ENCODE measurements around the gene GLMN. TPM values are rescaled to one million over a fixed set of nuclear protein-coding genes. Genes with fewer than 3 reads are reported as not detected.
A peak's percentile ranks its signal among the peaks of the same experiment; 100 is the strongest.

Gene GLMN, protein sequence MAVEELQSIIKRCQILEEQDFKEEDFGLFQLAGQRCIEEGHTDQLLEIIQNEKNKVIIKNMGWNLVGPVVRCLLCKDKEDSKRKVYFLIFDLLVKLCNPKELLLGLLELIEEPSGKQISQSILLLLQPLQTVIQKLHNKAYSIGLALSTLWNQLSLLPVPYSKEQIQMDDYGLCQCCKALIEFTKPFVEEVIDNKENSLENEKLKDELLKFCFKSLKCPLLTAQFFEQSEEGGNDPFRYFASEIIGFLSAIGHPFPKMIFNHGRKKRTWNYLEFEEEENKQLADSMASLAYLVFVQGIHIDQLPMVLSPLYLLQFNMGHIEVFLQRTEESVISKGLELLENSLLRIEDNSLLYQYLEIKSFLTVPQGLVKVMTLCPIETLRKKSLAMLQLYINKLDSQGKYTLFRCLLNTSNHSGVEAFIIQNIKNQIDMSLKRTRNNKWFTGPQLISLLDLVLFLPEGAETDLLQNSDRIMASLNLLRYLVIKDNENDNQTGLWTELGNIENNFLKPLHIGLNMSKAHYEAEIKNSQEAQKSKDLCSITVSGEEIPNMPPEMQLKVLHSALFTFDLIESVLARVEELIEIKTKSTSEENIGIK
- total RNA-seq, result 4.3 and 5.8 TPM in 2 replicates

DNA sequence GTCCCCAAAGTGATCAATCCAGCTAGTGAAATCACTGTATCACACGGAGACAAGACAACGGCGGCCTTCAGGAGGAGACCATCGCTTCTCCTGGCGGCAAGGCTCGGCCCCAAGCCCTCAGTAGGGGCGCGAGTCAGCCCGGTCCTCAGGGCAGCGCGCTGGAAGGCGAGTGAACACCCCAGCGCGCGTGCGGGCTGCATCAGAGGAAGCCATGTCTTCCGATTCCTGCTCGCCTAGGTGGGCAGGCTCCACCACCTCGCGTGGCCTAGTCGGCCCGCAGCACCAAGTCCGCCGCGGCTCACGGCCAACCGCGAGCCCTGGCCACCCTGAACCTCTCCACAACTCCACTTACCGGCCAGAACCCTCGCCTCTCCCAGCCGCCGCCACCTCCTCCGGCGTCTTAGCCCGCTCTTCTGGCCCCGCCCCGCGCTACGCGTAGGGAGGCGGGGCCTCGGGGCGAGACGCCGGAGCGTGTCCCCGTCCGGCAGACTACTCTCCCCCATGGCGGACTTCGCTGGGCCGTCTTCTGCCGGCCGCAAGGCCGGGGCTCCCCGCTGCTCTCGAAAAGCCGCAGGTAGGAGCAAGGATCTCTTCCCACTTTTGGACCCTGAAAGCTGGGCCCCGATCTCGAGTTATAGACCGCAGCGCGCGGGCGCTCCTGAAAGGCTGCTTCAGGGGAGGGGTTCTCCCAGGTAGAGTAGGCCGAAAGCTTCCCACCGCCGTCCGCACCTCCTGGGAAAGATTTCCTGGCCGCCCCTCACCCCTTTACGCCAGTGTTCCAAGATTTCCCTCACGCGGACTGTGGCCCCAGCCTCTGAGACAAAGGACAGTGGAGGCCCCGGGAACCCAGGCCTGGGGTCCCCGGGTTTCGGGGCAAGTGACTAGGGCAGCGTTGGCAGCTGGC lies at the start of gene GLMN, which contains the start of gene RPAP2:
Gene GLMN, minus strand, starts transcription at position 415 of the 904 bp plus-strand sequence. CDS start 988 bp downstream, outside the sequence.
Gene RPAP2, plus strand, starts transcription at position 487 of the 904 bp plus-strand sequence. Its CDS starts 15 bp downstream, at position 502.
- no peaks in the 10 kb centered on the region for H3K36me3 ChIP-seq (ENCODE audit: control insufficient read depth, insufficient read depth, low read length)
- TF ChIP-seq, protein P1, sequence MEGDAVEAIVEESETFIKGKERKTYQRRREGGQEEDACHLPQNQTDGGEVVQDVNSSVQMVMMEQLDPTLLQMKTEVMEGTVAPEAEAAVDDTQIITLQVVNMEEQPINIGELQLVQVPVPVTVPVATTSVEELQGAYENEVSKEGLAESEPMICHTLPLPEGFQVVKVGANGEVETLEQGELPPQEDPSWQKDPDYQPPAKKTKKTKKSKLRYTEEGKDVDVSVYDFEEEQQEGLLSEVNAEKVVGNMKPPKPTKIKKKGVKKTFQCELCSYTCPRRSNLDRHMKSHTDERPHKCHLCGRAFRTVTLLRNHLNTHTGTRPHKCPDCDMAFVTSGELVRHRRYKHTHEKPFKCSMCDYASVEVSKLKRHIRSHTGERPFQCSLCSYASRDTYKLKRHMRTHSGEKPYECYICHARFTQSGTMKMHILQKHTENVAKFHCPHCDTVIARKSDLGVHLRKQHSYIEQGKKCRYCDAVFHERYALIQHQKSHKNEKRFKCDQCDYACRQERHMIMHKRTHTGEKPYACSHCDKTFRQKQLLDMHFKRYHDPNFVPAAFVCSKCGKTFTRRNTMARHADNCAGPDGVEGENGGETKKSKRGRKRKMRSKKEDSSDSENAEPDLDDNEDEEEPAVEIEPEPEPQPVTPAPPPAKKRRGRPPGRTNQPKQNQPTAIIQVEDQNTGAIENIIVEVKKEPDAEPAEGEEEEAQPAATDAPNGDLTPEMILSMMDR (IDR thresholded peaks at IDR 0.05; ENCODE audit: insufficient read depth, low read length, poor library complexity, severe bottlenecking), result no peak
- peak within 1 kb of the TSS; percentile 72 for H3K4me3 ChIP-seq (ENCODE audit: low read depth, low read length)
- DNase-seq (ENCODE audit: low read depth), result peak; percentile 53
- no peaks in the 10 kb centered on the region for H3K27me3 ChIP-seq (ENCODE audit: control insufficient read depth, insufficient read depth, low read length)

- H3K27me3 ChIP-seq (ENCODE audit: control insufficient read depth, insufficient read depth, low read length), result no peaks in the 10 kb centered on the region
- no peak for DNase-seq (ENCODE audit: low read depth)
- TF ChIP-seq, protein P1 (IDR thresholded peaks at IDR 0.05; ENCODE audit: insufficient read depth, low read length, poor library complexity, severe bottlenecking), result no peak
- no peak overlapping the region for H3K4me3 ChIP-seq (ENCODE audit: low read depth, low read length)
- no peaks in the 10 kb centered on the region for H3K36me3 ChIP-seq (ENCODE audit: control insufficient read depth, insufficient read depth, low read length)
These were observed 48.3 kb upstream of the GLMN start for GRCh38 chr1:92346866-92347640.

GRCh38 chr1:92343061-92343460 lies 44.3 kb upstream of the GLMN start:
- TF ChIP-seq, protein P1 (IDR thresholded peaks at IDR 0.05; ENCODE audit: insufficient read depth, low read length, poor library complexity, severe bottlenecking), result no peak
- Histone ChIP-seq H3K27me3 (ENCODE audit: control insufficient read depth, insufficient read depth, low read length) (no peaks in the 10 kb centered on the region), H3K36me3 (ENCODE audit: control insufficient read depth, insufficient read depth, low read length) (no peaks in the 10 kb centered on the region), H3K4me3 (ENCODE audit: low read depth, low read length) (no peak overlapping the region)
- DNase-seq (ENCODE audit: low read depth), result no peak

DNA sequence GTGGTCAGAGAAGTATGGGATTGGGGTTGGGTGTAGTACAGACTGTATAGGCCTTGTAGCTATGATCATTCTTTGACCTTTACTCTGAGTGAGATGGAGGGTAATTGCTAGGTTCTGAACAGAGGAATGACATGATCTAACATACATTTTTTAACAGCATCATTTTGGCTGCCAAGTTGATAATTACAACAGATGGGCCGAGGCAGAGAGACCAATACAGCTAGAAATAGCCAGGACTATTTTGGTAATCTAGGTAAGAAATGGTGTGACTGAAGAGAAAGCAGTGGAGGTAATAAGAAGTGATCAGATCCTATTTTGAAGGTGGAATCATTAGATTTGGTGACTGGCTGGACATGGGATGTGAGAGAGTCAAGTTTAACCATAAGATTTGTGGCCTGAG lies 43.6 kb upstream of the GLMN start:
- DNase-seq (ENCODE audit: low read depth), result no peak
- no peaks in the 10 kb centered on the region for H3K36me3 ChIP-seq (ENCODE audit: control insufficient read depth, insufficient read depth, low read length)
- no peaks in the 10 kb centered on the region for H3K27me3 ChIP-seq (ENCODE audit: control insufficient read depth, insufficient read depth, low read length)
- TF ChIP-seq, protein P1 (IDR thresholded peaks at IDR 0.05; ENCODE audit: insufficient read depth, low read length, poor library complexity, severe bottlenecking), result no peak
- H3K4me3 ChIP-seq (ENCODE audit: low read depth, low read length), result no peak overlapping the region

GRCh38 chr1:92340154-92340553 lies 41.4 kb upstream of the GLMN start:
- no peak for DNase-seq (ENCODE audit: low read depth)
- TF ChIP-seq, protein P1 (IDR thresholded peaks at IDR 0.05; ENCODE audit: insufficient read depth, low read length, poor library complexity, severe bottlenecking), result no peak
- Histone ChIP-seq H3K4me3 (ENCODE audit: low read depth, low read length) (no peak overlapping the region), H3K36me3 (ENCODE audit: control insufficient read depth, insufficient read depth, low read length) (no peaks in the 10 kb centered on the region), H3K27me3 (ENCODE audit: control insufficient read depth, insufficient read depth, low read length) (no peaks in the 10 kb centered on the region)
